Prostate gland (tissue), 2 donors: Measurements from ENCODE around the gene CAMKMT. TPM values are rescaled to one million over a fixed set of nuclear protein-coding genes. Genes with fewer than 3 reads are reported as not detected.

Experiments
- DNase-seq: peaks from one replicate; pipeline ENCODE4 v3.0.0-alpha.2; 2019; ENCODE audit warnings: low spot score
- H3K27ac ChIP-seq, 2 donors: fragments of 200-600 bp; sonication (generic); 2 replicates each; pipeline ENCODE4 v1.5.1; 2017 to 2019
- H3K27me3 ChIP-seq: fragments of 200-600 bp; sonication (generic); replicated peaks from 2 replicates; pipeline ENCODE4 v1.5.1; 2019; ENCODE audit not compliant: insufficient read depth
- H3K36me3 ChIP-seq, 2 donors: fragments of 200-600 bp; sonication (generic); 1 replicate in 1 of 2; 2 replicates in 1 of 2; pipeline versions ENCODE4 v1.5.1 to v1.8.1; 2017 to 2019
- H3K4me1 ChIP-seq: fragments of 200-600 bp; sonication (generic); replicated peaks from 2 replicates; pipeline ENCODE4 v1.5.1; 2019
- H3K4me3 ChIP-seq, 2 donors: fragments of 200-600 bp; sonication (generic); 2 replicates each; pipeline ENCODE4 v1.5.1; 2017 to 2019
- H3K9me3 ChIP-seq: fragments of 200-600 bp; sonication (generic); 2 replicates; pipeline ENCODE4 v1.5.1; 2017
- CTCF ChIP-seq, 4 experiments: fragments of 200-600 bp in 2 of 4; fragments of 450-650 bp in 2 of 4; sonication (generic) in 2 of 4; IDR thresholded peaks; 1 replicate in 3 of 4; 2 replicates in 1 of 4; pipeline ENCODE4 v1.5.1; 2016 to 2019; ENCODE audit warnings: antibody characterized with exemption in 4 of 4, mild to moderate bottlenecking in 2 of 4, moderate library complexity in 2 of 4
- POLR2A ChIP-seq: fragments of 450-650 bp; IDR thresholded peaks from one replicate; pipeline ENCODE4 v1.6.1; 2016; ENCODE audit warnings: antibody characterized with exemption, mild to moderate bottlenecking
- POLR2AphosphoS5 ChIP-seq: sonication (generic); formaldehyde crosslinking; IDR thresholded peaks from one replicate; pipeline ENCODE4 v1.6.1; 2017; ENCODE audit warnings: antibody characterized with exemption
- WGBS: methylation state at CpG from one replicate; pipeline ENCODE4 v1.1.5; 2018; 5-methylcytosine and 5-hydroxymethylcytosine counted together
- intact Hi-C: fragments of 100-400 bp; cut with DNase I; formaldehyde crosslinking; loops from one replicate; pipeline ENCODE4 v1.14.2; 2022
- total RNA-seq, 2 donors: library from RNA; depleted of rRNA; stranded (reverse); fragments of >200 nt; gene quantifications; one replicate each; pipeline ENCODE4 v1.1.0, GENCODE V29; 2016

The CAMKMT gene
- total RNA-seq, 2 donors from 2014 or later: 5.4 to 7.6 TPM

DNA sequence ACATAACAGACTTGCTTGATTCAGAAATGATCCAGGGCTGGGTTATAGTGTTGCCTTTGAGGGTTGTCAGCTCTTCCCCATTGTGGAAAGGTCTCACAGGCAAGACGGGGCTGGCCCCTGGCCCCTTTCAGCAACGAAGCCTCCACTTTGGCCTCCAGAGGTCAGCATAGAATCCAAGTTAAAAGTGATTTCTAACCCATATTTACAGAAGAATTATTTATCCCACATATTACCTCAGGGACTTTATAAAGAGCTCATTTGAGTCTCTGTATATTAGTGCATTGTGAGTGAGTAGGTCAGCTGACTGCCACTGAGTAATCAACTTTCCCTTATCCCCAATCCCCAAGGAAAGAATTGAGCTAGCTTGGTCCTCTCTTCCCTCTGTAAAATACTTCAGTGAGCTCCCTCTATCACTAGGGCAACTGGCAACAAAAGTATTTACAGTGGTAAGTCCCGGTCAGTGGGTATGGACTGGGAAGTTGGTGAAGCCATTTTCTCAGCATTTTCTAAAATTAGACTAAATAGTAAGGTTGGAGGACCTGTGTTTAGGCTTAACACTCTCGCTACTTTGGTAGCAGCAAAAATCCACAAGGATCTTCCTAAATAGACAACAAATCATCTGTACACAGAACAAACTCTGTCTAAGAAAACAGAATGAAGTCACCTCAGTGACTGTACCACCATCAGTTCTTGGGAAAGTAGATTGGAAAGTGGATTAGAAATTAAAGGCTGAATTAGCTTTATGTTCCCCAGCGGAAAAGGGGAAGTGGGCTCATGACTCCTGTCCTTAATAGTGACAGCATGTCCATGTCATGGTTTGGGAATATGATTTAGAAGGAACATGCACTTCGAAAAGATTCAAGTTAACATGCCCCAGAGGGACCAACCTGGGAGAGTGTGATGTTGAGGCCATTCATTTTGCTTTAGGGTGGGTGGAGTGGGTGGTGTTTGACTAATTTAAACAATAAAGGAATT, 408.8 kb downstream of the CAMKMT start:
- TF ChIP-seq POLR2AphosphoS5 (no peak), POLR2A (no peak), CTCF (IDR thresholded peaks at IDR 0.05) (no peak)
- WGBS: 89% methylated on average over 6 of the region's 6 CpGs
- intact Hi-C loops: no loop called here

DNA sequence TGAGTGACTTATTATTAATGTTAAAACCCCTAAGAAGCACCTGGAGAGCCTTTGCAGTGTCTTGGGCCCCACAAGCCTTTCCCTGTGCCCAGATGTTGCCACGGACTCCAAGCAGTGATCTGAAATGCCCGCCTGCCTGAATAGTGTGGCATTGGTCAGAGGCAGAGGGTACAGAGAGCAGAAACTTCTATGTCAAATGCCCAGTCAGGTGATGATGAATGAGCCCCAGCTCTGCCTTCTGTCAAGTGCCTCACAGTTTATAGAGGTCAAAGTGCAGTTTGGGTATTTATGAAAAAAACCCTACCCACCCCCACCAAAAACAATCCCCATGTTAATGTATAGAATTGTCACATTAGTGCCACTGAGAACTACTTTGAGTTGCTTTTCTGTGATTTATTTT, 409.8 kb downstream of the CAMKMT start:
- no peaks in the 10 kb centered on the region for H3K36me3 ChIP-seq
- intact Hi-C loops: no loop called here
- no peak for DNase-seq
- H3K27ac ChIP-seq: no peak overlapping the region
- no peaks in the 10 kb centered on the region for H3K9me3 ChIP-seq
- H3K4me1 ChIP-seq: no peaks in the 10 kb centered on the region
- no peaks in the 10 kb centered on the region for H3K27me3 ChIP-seq
- H3K4me3 ChIP-seq: no peak overlapping the region
- 95% methylated on average over 2 of the region's 2 CpGs for WGBS
- no peak for TF ChIP-seq POLR2A

More for the DNA sequence above, 408.8 kb downstream of the CAMKMT start:
- no peak overlapping the region for H3K27ac ChIP-seq
- H3K36me3 ChIP-seq: no peaks in the 10 kb centered on the region
- no peaks in the 10 kb centered on the region for H3K4me1 ChIP-seq
- no peaks in the 10 kb centered on the region for H3K9me3 ChIP-seq
- H3K4me3 ChIP-seq: no peak overlapping the region
- no peak for DNase-seq
- no peaks in the 10 kb centered on the region for H3K27me3 ChIP-seq

GRCh38 chr2:44772131-44772530, 410.4 kb downstream of the CAMKMT start:
- WGBS: 90% methylated on average over 9 of the region's 9 CpGs
- no peaks in the 10 kb centered on the region for H3K36me3 ChIP-seq
- no peak overlapping the region for H3K4me3 ChIP-seq
- no peaks in the 10 kb centered on the region for H3K4me1 ChIP-seq
- TF ChIP-seq POLR2AphosphoS5 (no peak), CTCF (IDR thresholded peaks at IDR 0.05) (no peak), POLR2A (no peak)
- H3K9me3 ChIP-seq: no peaks in the 10 kb centered on the region
- intact Hi-C loops: no loop called here
- H3K27ac ChIP-seq: no peak overlapping the region
- no peak for DNase-seq
- H3K27me3 ChIP-seq: no peaks in the 10 kb centered on the region

DNA sequence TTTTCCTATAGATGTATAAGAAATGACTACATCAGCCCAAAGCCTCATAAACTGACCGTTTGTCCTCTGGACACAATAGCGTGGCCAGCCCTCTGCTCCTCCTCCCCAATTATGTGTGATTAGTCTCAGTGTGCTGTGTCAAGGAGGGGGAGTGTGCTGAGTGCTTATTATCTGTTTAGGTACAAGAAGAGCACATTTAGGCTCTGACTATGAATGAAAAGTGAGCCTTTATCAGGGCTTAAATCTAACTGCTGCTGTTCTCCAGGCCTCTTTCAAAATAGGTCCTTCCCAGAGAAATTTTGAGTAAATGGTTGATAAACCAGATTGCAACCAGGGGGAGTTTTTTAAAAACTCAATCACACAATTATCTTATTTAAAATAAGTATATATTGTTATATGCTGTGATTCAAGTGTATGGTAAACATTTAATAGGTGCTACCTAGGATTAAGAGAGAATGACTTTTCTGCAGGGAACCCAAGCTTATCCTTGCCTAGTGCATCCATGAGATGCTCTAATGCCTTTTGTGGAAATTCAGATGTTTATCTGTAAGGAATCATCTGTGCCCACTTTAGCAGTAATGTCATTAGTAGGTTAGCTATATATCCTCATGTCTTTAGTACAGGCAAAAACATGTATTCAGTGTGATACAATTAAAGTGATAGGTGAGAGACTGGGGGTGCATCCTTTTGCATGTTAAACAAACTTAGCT, 411.1 kb downstream of the CAMKMT start:
- intact Hi-C loops: no loop called here
- 78% methylated on average over 2 of the region's 2 CpGs for WGBS
- no peak overlapping the region for H3K27ac ChIP-seq

More for the DNA sequence above, 411.1 kb downstream of the CAMKMT start:
- no peak for DNase-seq
- no peak for TF ChIP-seq CTCF (IDR thresholded peaks at IDR 0.05)
- no peak for TF ChIP-seq POLR2AphosphoS5
- no peak for TF ChIP-seq POLR2A
- H3K36me3 ChIP-seq: no peaks in the 10 kb centered on the region
- H3K4me3 ChIP-seq: no peak overlapping the region
- no peaks in the 10 kb centered on the region for H3K27me3 ChIP-seq
- no peaks in the 10 kb centered on the region for H3K4me1 ChIP-seq
- H3K9me3 ChIP-seq: no peaks in the 10 kb centered on the region
